OCI-LY1 (cell line): ENCODE data around the gene CALY.

Experiments
- H2AFZ ChIP-seq: fragments of 200-600 bp; sonication (generic), shearing (Covaris generic); 2 replicates; pipeline ENCODE4 v1.6.0; 2014; ENCODE audit warnings: antibody characterized with exemption, mild to moderate bottlenecking, low read length
- H3F3A ChIP-seq: fragments of 200-600 bp; sonication (generic), shearing (Covaris generic); 2 replicates; pipeline ENCODE4 v1.6.0; 2014; ENCODE audit warnings: mild to moderate bottlenecking, antibody characterized with exemption, low read length, moderate library complexity; ENCODE audit not compliant: insufficient read depth
- H3K27ac ChIP-seq: fragments of 200-600 bp; sonication (generic); 2 replicates; pipeline ENCODE4 v1.5.1; 2014; ENCODE audit warnings: low read length, mixed run types, mild to moderate bottlenecking, low read depth; ENCODE audit not compliant: poor library complexity, severe bottlenecking
- H3K27me3 ChIP-seq: fragments of 200-600 bp; sonication (generic); 2 replicates; pipeline ENCODE4 v1.6.0; 2014; ENCODE audit warnings: antibody characterized with exemption, mild to moderate bottlenecking, low read length, moderate library complexity; ENCODE audit not compliant: insufficient read depth
- H3K36me3 ChIP-seq: fragments of 200-600 bp; sonication (generic); 2 replicates; pipeline ENCODE4 v1.6.1; 2014; ENCODE audit warnings: mild to moderate bottlenecking, antibody characterized with exemption, low read length, moderate library complexity, mixed read lengths; ENCODE audit not compliant: insufficient read depth
- H3K4me1 ChIP-seq: fragments of 200-600 bp; sonication (generic); 2 replicates; pipeline ENCODE4 v1.5.1; 2014; ENCODE audit warnings: mild to moderate bottlenecking, low read length, moderate library complexity; ENCODE audit not compliant: insufficient read depth, severe bottlenecking
- H3K4me2 ChIP-seq: fragments of 200-600 bp; sonication (generic), shearing (Covaris generic); 2 replicates; pipeline ENCODE4 v1.6.1; 2014; ENCODE audit warnings: low read length
- H3K4me3 ChIP-seq: fragments of 200-600 bp; sonication (generic); 2 replicates; pipeline ENCODE4 v1.5.1; 2014; ENCODE audit warnings: low read length, low read depth, mild to moderate bottlenecking, mixed read lengths; ENCODE audit not compliant: poor library complexity, severe bottlenecking
- H3K79me2 ChIP-seq: fragments of 200-600 bp; shearing (Covaris generic); 2 replicates; pipeline ENCODE4 v1.6.1; 2016; ENCODE audit warnings: mixed run types, low read length, mixed read lengths; ENCODE audit not compliant: insufficient read depth
- H3K9ac ChIP-seq: fragments of 200-600 bp; sonication (generic), shearing (Covaris generic); 2 replicates; pipeline ENCODE4 v1.6.1; 2014; ENCODE audit warnings: mild to moderate bottlenecking, low read length, mixed read lengths
- H3K9me2 ChIP-seq: fragments of 200-600 bp; sonication (generic), shearing (Covaris generic); 2 replicates; pipeline ENCODE4 v1.6.1; 2014; ENCODE audit warnings: low read depth, mild to moderate bottlenecking, low read length, mixed read lengths
- H3K9me3 ChIP-seq: fragments of 200-600 bp; shearing (Covaris generic); 2 replicates; pipeline ENCODE4 v1.6.1; 2014; ENCODE audit warnings: low read length, mixed read lengths
- H4K20me1 ChIP-seq: fragments of 200-600 bp; sonication (generic), shearing (Covaris generic); 2 replicates; pipeline ENCODE4 v1.6.0; 2016; ENCODE audit warnings: mild to moderate bottlenecking, low read length; ENCODE audit not compliant: insufficient read depth
- CTCF ChIP-seq: fragments of 200-600 bp; sonication (generic), shearing (Covaris generic); IDR thresholded peaks from 2 replicates; pipeline ENCODE4 v1.5.1; 2017; ENCODE audit warnings: mild to moderate bottlenecking, antibody characterized with exemption, low read length, moderate library complexity, mixed read lengths
- EZH2 ChIP-seq: fragments of 200-600 bp; sonication (generic), shearing (Covaris generic); IDR thresholded peaks from 2 replicates; pipeline ENCODE4 v1.8.0; 2017; ENCODE audit warnings: borderline replicate concordance, mixed run types, mild to moderate bottlenecking, antibody characterized with exemption, low read length, moderate library complexity, mixed read lengths

The CALY gene

GRCh38 chr10:133383551-133383950 lies 46.9 kb upstream of the CALY start:
- Histone ChIP-seq H3K27me3 (peaks cover 10% of the 10 kb centered on the region; the same call in 1 of the 2 replicates), H3K9me3 (no peaks in the 10 kb centered on the region), H3K9ac (no peak overlapping the region), H3K79me2 (no peaks in the 10 kb centered on the region), H3F3A (no peaks in the 10 kb centered on the region; the same call in 1 of the 2 replicates), H3K4me1 (peaks cover 5% of the 10 kb centered on the region), H3K36me3 (no peaks in the 10 kb centered on the region), H3K4me2 (no peak overlapping the region), H3K27ac (no peak overlapping the region), H3K9me2 (no peaks in the 10 kb centered on the region), H4K20me1 (no peaks in the 10 kb centered on the region), H3K4me3 (no peak overlapping the region), H2AFZ (no peak overlapping the region)
- TF ChIP-seq CTCF = no peak
- TF ChIP-seq EZH2 = no peak

GRCh38 chr10:133381036-133381435 lies 44.3 kb upstream of the CALY start:
- Histone ChIP-seq H3K27ac (no peak overlapping the region), H3K9me2 (no peaks in the 10 kb centered on the region), H3K27me3 (peaks cover 10% of the 10 kb centered on the region; the same call in 1 of the 2 replicates), H3K9me3 (no peaks in the 10 kb centered on the region), H3K4me3 (no peak overlapping the region), H2AFZ (no peak overlapping the region), H3K36me3 (no peaks in the 10 kb centered on the region), H3F3A (no peaks in the 10 kb centered on the region; the same call in 1 of the 2 replicates), H4K20me1 (no peaks in the 10 kb centered on the region), H3K79me2 (no peaks in the 10 kb centered on the region), H3K4me1 (peaks cover 7% of the 10 kb centered on the region), H3K9ac (no peak overlapping the region), H3K4me2 (no peak overlapping the region)
- no peak for TF ChIP-seq EZH2
- no peak for TF ChIP-seq CTCF

GRCh38 chr10:133379801-133380666 lies 43.3 kb upstream of the CALY start:
- no peak for TF ChIP-seq EZH2
- TF ChIP-seq CTCF = no peak
- peak overlapping the region; percentile 67 for H3K4me3 ChIP-seq
- no peaks in the 10 kb centered on the region for H3K9me3 ChIP-seq
- no peaks in the 10 kb centered on the region for H3K9me2 ChIP-seq
- no peaks in the 10 kb centered on the region for H3K79me2 ChIP-seq
- no peaks in the 10 kb centered on the region; the same call in 1 of the 2 replicates for H3F3A ChIP-seq
- no peak overlapping the region for H3K27ac ChIP-seq
- no peaks in the 10 kb centered on the region for H3K36me3 ChIP-seq
- no peaks in the 10 kb centered on the region for H4K20me1 ChIP-seq
- peaks cover 7% of the 10 kb centered on the region for H3K4me1 ChIP-seq
- no peak overlapping the region for H2AFZ ChIP-seq
- peaks cover 10% of the 10 kb centered on the region; the same call in 1 of the 2 replicates for H3K27me3 ChIP-seq
- H3K9ac ChIP-seq = no peak overlapping the region
- peak overlapping the region; percentile 72 for H3K4me2 ChIP-seq
